Stomach (tissue), 9 donors: ENCODE measurements around the gene RFFL. TPM values are rescaled to one million over a fixed set of nuclear protein-coding genes. Genes with fewer than 3 reads are reported as not detected.

ENCODE experiments used
- DNase-seq, 2 donors: peaks; one replicate each; pipeline versions ENCODE4 v3.0.0 to v3.0.0-alpha.2; 2013 to 2019
- H3K27ac ChIP-seq, 5 donors: fragments of 200-600 bp in 4 of 5; sonication (generic) in 4 of 5; one replicate each; pipeline ENCODE4 v1.5.1; 2013 to 2019; ENCODE audit warnings: mild to moderate bottlenecking in 1 of 5, moderate library complexity in 1 of 5
- H3K27me3 ChIP-seq, 3 donors: fragments of 200-600 bp; sonication (generic); one replicate each; pipeline ENCODE4 v1.5.1; 2017 to 2019; ENCODE audit warnings: mixed run types in 1 of 3
- H3K36me3 ChIP-seq, 4 donors: fragments of 200-600 bp; sonication (generic); 1 replicate in 3 of 4; 2 replicates in 1 of 4; pipeline ENCODE4 v1.5.1; 2016 to 2019
- H3K4me1 ChIP-seq, 4 donors: fragments of 200-600 bp; sonication (generic); one replicate each; pipeline ENCODE4 v1.5.1; 2016 to 2019
- H3K4me3 ChIP-seq, 4 donors: fragments of 200-600 bp; sonication (generic) in 3 of 4; one replicate each; pipeline ENCODE4 v1.5.1; 2016 to 2019; ENCODE audit warnings: mild to moderate bottlenecking in 1 of 4
- H3K9me3 ChIP-seq, 4 donors: fragments of 200-600 bp; sonication (generic); one replicate each; pipeline ENCODE4 v1.5.1; 2016 to 2019
- EP300 ChIP-seq: sonication (generic); formaldehyde crosslinking; IDR thresholded peaks from one replicate; pipeline ENCODE4 v1.6.1; 2017; ENCODE audit warnings: antibody characterized with exemption
- POLR2A ChIP-seq, 4 donors: fragments of 450-650 bp; IDR thresholded peaks; one replicate each; pipeline ENCODE4 v1.6.1; 2016; ENCODE audit warnings: antibody characterized with exemption in 4 of 4, control low read depth in 2 of 4, mild to moderate bottlenecking in 1 of 4, moderate library complexity in 1 of 4
- POLR2AphosphoS5 ChIP-seq, 3 donors: sonication (generic); formaldehyde crosslinking; IDR thresholded peaks; one replicate each; pipeline ENCODE4 v1.6.1; 2016; ENCODE audit warnings: antibody characterized with exemption in 3 of 3
- WGBS, 5 donors: extraction: QIAGEN DNeasy Blood & Tissue Kit in 3 of 5; methylation state at CpG; one replicate each; pipeline versions ENCODE4 v1.1.5 to v1.1.7; 2013 to 2018; 5-methylcytosine and 5-hydroxymethylcytosine counted together
- intact Hi-C: fragments of 100-400 bp; cut with DNase I; formaldehyde crosslinking; loops from one replicate; pipeline ENCODE4 v1.15.1; 2023; ENCODE audit warnings: low total_unique reads
- polyA plus RNA-seq, 3 donors: library from polyadenylated mRNA; stranded (reverse); fragments of 200-250 nt; gene quantifications; one replicate each; pipeline ENCODE4 v1.2.3, GENCODE V29; 2013
- total RNA-seq, 5 donors: library from RNA; depleted of rRNA; stranded (reverse); fragments of >200 nt; gene quantifications; one replicate each; pipeline versions ENCODE4 v1.1.0 to v1.2.3, GENCODE V29; 2014 to 2016
- TF ChIP-seq, protein P1 (sequence below), 7 experiments: fragments of 450-650 bp in 4 of 7; fragments of 200-600 bp in 3 of 7; sonication (generic) in 3 of 7; IDR thresholded peaks; one replicate each; pipeline ENCODE4 v1.5.1; 2016 to 2019; ENCODE audit warnings: antibody characterized with exemption in 7 of 7, control low read depth in 2 of 7, mild to moderate bottlenecking in 1 of 7
- donor health status: healthy with polysubstance abuse.
- donor health status: Bipolar disorder and iron deficiency.
- donor health status: healthy.

RFFL gene
- total and polyA plus RNA-seq, 8 donors = 6.2 to 31.0 (median 13.1) TPM

DNA sequence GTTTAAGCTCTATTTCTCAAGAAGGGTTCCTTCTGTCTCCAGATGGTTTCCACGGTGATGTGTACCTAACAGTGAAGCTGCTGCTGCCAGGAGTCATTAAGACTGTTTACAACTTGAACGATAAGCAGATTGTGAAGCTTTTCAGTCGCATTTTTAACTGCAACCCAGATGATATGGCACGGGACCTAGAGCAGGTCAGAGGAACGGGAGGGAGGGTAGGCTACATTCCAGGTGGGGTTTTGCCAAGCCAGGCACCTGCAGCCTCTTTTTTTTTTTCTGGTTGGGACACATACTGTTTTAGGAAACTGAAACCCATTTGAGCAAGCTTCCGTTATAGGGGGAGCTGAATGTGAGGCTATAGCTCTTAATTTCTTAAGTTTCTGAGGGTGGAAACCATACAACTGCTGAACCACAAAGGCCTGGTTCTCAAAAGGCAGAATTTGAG, 72.6 kb downstream of the RFFL start:
- peak; percentile 54 to 90 for DNase-seq
- no peaks in the 10 kb centered on the region for H3K27me3 ChIP-seq
- H3K4me1 ChIP-seq = peaks cover 6 to 32% (median 15%) of the 10 kb centered on the region in 4 donors
- no peak overlapping the region for H3K4me3 ChIP-seq
- H3K9me3 ChIP-seq = no peaks in the 10 kb centered on the region
- H3K36me3 ChIP-seq = peaks cover 22 to 91% (median 88%) of the 10 kb centered on the region in 4 donors
- H3K27ac ChIP-seq = peak overlapping the region; percentile 20 to 74 (median 48)
- intact Hi-C loops = no loop called here
- TF ChIP-seq POLR2AphosphoS5 (IDR thresholded peaks at IDR 0.05) = peak; percentile 53 to 87 (median 58)
- no peak for TF ChIP-seq EP300
- 17 to 34% (median 23%) methylated on average over 6 of the region's 6 CpGs for WGBS, 5 donors

- Histone ChIP-seq H3K27ac (no peak overlapping the region), H3K36me3 (peaks cover 19 to 88% (median 82%) of the 10 kb centered on the region in 4 donors), H3K9me3 (no peaks in the 10 kb centered on the region), H3K27me3 (no peaks in the 10 kb centered on the region), H3K4me1 (peaks cover 6 to 31% (median 20%) of the 10 kb centered on the region in 4 donors), H3K4me3 (no peak overlapping the region)
- TF ChIP-seq POLR2AphosphoS5 (IDR thresholded peaks at IDR 0.05) (no peak), POLR2A (IDR thresholded peaks at IDR 0.05) (no peak), EP300 (no peak)
- TF ChIP-seq, protein P1, sequence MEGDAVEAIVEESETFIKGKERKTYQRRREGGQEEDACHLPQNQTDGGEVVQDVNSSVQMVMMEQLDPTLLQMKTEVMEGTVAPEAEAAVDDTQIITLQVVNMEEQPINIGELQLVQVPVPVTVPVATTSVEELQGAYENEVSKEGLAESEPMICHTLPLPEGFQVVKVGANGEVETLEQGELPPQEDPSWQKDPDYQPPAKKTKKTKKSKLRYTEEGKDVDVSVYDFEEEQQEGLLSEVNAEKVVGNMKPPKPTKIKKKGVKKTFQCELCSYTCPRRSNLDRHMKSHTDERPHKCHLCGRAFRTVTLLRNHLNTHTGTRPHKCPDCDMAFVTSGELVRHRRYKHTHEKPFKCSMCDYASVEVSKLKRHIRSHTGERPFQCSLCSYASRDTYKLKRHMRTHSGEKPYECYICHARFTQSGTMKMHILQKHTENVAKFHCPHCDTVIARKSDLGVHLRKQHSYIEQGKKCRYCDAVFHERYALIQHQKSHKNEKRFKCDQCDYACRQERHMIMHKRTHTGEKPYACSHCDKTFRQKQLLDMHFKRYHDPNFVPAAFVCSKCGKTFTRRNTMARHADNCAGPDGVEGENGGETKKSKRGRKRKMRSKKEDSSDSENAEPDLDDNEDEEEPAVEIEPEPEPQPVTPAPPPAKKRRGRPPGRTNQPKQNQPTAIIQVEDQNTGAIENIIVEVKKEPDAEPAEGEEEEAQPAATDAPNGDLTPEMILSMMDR (IDR thresholded peaks at IDR 0.05) = no peak
- 86 to 95% (median 93%) methylated on average over 10 of the region's 10 CpGs for WGBS, 5 donors
- intact Hi-C loops = no loop called here
- DNase-seq = no peak
Measured at GRCh38 chr17:34989473-34989872, 74.0 kb downstream of the RFFL start.

- Histone ChIP-seq H3K4me1 (peaks cover 6 to 40% (median 24%) of the 10 kb centered on the region in 4 donors), H3K36me3 (peaks cover 19 to 82% (median 78%) of the 10 kb centered on the region in 4 donors), H3K27me3 (no peaks in the 10 kb centered on the region), H3K27ac (peak overlapping the region in 1 of 5 donors; percentile 3), H3K4me3 (no peak overlapping the region), H3K9me3 (no peaks in the 10 kb centered on the region)
- no peak for DNase-seq
- WGBS, 5 donors = 65 to 80% (median 73%) methylated on average over 2 of the region's 2 CpGs
- intact Hi-C loops = no loop called here
- no peak for TF ChIP-seq EP300
- no peak for TF ChIP-seq POLR2AphosphoS5 (IDR thresholded peaks at IDR 0.05)
- TF ChIP-seq, protein P1 (IDR thresholded peaks at IDR 0.05) = no peak
- no peak for TF ChIP-seq POLR2A (IDR thresholded peaks at IDR 0.05)
Measured at GRCh38 chr17:34988644-34989043, 74.9 kb downstream of the RFFL start.

DNA sequence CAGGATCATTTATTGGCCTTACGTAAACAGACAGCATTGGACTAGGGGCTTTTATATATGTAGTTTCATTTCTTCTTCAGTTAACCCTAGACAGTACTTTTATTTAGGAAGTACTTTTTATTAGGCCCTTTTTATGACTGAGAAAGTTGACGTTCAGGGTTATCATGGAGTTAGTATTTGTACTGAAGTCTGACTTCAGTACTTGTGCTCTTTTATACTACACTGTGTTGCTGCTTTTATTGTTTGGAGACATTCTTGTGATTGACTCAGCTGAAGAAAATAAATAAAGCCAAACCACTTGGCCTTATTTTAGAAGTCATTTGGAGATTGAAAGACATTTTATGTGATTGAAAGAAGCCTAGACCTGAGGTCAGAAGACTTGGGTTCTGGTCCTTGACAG, 76.3 kb downstream of the RFFL start:
- no peaks in the 10 kb centered on the region for H3K9me3 ChIP-seq
- H3K36me3 ChIP-seq = peaks cover 15 to 73% (median 70%) of the 10 kb centered on the region in 4 donors
- no peak for DNase-seq
- no peak overlapping the region for H3K27ac ChIP-seq
- H3K27me3 ChIP-seq = no peaks in the 10 kb centered on the region
- peaks cover 6 to 50% (median 33%) of the 10 kb centered on the region in 4 donors for H3K4me1 ChIP-seq
- intact Hi-C loops = no loop called here
- no peak overlapping the region for H3K4me3 ChIP-seq
- 77 to 84% (median 82%) methylated on average over 2 of the region's 2 CpGs for WGBS, 5 donors
- no peak for TF ChIP-seq POLR2A (IDR thresholded peaks at IDR 0.05)
- TF ChIP-seq, protein P1 (IDR thresholded peaks at IDR 0.05) = no peak
- no peak for TF ChIP-seq EP300
- TF ChIP-seq POLR2AphosphoS5 (IDR thresholded peaks at IDR 0.05) = no peak

- peak in 1 of 2 donors; percentile 51 for DNase-seq
- Histone ChIP-seq H3K36me3 (peaks cover 0 to 31% (median 25%) of the 10 kb centered on the region in 4 donors), H3K4me3 (peak overlapping the region; percentile 70 to 88 (median 77)), H3K4me1 (peaks cover 12 to 53% (median 35%) of the 10 kb centered on the region in 4 donors), H3K27me3 (no peaks in the 10 kb centered on the region), H3K9me3 (no peaks in the 10 kb centered on the region), H3K27ac (peak overlapping the region in 4 of 5 donors; percentile 99 to 100 (median 100))
- WGBS, 5 donors = 13 to 21% (median 15%) methylated on average over 8 of the region's 8 CpGs
- TF ChIP-seq EP300 (no peak), POLR2A (IDR thresholded peaks at IDR 0.05) (no peak)
- intact Hi-C loops = no loop called here
Measured at GRCh38 chr17:34981538-34982241, 81.8 kb downstream of the RFFL start.
